ENCODE data around the gene NEO1. TPM values are rescaled to one million over a fixed set of nuclear protein-coding genes. Genes with fewer than 3 reads are reported as not detected.

NEO1 gene
- total and polyA plus RNA-seq, 4 donors = 1.6 to 9.9 (median 5.8) TPM

DNA sequence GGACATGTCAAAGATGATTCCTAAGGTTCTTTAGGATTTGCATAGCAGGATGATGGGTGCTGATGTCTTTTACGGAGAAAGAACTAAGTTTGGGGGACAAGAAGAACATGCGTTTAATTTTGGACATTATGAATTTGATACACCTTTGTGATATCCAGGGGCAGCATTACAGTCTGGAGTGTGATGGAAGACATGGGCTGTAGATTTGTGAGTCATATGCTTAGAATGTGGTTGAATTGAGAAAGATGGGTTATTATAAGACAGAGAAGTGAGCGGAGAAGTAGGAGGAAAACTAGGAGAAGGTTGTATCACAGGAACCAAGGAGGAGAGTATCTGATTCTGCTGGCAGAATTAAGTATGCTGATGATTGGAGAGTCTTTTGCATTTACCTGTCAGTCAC lies 20.6 kb downstream of the NEO1 start:
- no peak for TF ChIP-seq REST (IDR thresholded peaks at IDR 0.05)
- no peak for TF ChIP-seq HNF4G (IDR thresholded peaks at IDR 0.05)
- no peak for TF ChIP-seq RXRA (IDR thresholded peaks at IDR 0.05)
- no peak for TF ChIP-seq RAD21 (IDR thresholded peaks at IDR 0.05)
- no peak for TF ChIP-seq GABPA (IDR thresholded peaks at IDR 0.05 in 1 of 2, conservative IDR thresholded peaks at IDR 0.05 in 1 of 2)
- TF ChIP-seq, protein P1, sequence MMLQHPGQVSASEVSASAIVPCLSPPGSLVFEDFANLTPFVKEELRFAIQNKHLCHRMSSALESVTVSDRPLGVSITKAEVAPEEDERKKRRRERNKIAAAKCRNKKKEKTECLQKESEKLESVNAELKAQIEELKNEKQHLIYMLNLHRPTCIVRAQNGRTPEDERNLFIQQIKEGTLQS (IDR thresholded peaks at IDR 0.05) = no peak
- TF ChIP-seq TAF1 (conservative IDR thresholded peaks at IDR 0.05) = no peak
- no peak for TF ChIP-seq FOXA2 (IDR thresholded peaks at IDR 0.05)
- TF ChIP-seq NR2F2 (IDR thresholded peaks at IDR 0.05) = no peak
- no peak for TF ChIP-seq JUND (IDR thresholded peaks at IDR 0.05)
- TF ChIP-seq, protein P2, sequence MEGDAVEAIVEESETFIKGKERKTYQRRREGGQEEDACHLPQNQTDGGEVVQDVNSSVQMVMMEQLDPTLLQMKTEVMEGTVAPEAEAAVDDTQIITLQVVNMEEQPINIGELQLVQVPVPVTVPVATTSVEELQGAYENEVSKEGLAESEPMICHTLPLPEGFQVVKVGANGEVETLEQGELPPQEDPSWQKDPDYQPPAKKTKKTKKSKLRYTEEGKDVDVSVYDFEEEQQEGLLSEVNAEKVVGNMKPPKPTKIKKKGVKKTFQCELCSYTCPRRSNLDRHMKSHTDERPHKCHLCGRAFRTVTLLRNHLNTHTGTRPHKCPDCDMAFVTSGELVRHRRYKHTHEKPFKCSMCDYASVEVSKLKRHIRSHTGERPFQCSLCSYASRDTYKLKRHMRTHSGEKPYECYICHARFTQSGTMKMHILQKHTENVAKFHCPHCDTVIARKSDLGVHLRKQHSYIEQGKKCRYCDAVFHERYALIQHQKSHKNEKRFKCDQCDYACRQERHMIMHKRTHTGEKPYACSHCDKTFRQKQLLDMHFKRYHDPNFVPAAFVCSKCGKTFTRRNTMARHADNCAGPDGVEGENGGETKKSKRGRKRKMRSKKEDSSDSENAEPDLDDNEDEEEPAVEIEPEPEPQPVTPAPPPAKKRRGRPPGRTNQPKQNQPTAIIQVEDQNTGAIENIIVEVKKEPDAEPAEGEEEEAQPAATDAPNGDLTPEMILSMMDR (IDR thresholded peaks at IDR 0.05; ENCODE audit: low read depth, low read length, missing input control) = no peak
- no peak for TF ChIP-seq YY1 (IDR thresholded peaks at IDR 0.05)
- TF ChIP-seq SP1 (IDR thresholded peaks at IDR 0.05) = no peak
- no peak for TF ChIP-seq MAX (IDR thresholded peaks at IDR 0.05)
- TF ChIP-seq, protein P3, sequence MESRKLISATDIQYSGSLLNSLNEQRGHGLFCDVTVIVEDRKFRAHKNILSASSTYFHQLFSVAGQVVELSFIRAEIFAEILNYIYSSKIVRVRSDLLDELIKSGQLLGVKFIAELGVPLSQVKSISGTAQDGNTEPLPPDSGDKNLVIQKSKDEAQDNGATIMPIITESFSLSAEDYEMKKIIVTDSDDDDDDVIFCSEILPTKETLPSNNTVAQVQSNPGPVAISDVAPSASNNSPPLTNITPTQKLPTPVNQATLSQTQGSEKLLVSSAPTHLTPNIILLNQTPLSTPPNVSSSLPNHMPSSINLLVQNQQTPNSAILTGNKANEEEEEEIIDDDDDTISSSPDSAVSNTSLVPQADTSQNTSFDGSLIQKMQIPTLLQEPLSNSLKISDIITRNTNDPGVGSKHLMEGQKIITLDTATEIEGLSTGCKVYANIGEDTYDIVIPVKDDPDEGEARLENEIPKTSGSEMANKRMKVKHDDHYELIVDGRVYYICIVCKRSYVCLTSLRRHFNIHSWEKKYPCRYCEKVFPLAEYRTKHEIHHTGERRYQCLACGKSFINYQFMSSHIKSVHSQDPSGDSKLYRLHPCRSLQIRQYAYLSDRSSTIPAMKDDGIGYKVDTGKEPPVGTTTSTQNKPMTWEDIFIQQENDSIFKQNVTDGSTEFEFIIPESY (IDR thresholded peaks at IDR 0.05) = no peak
- no peak for TF ChIP-seq EGR1 (IDR thresholded peaks at IDR 0.05; ENCODE audit: low read depth in 2 of 2)
- TF ChIP-seq FOXA1 (IDR thresholded peaks at IDR 0.05) = no peak
- TF ChIP-seq HNF4A (conservative IDR thresholded peaks at IDR 0.05) = no peak
- Histone ChIP-seq H3K4me3 (ENCODE audit: low read depth in 1 of 3, low read length in 3 of 3) (no peak overlapping the region), H3K27ac (ENCODE audit: low read depth in 1 of 2, low read length in 2 of 2) (no peak overlapping the region), H3K4me1 (ENCODE audit: control insufficient read depth in 4 of 4, insufficient read depth in 4 of 4, low read length in 3 of 4) (peaks cover 0 to 2% (median 0%) of the 10 kb centered on the region in 4 donors), H3K9me3 (ENCODE audit: control insufficient read depth in 4 of 4, low read length in 3 of 4) (no peaks in the 10 kb centered on the region), H3K27me3 (ENCODE audit: control insufficient read depth in 4 of 4, insufficient read depth in 4 of 4, low read length in 3 of 4) (no peaks in the 10 kb centered on the region), H3K9ac (ENCODE audit: low read depth in 1 of 2, low read length in 2 of 2) (no peak overlapping the region), H3K36me3 (ENCODE audit: control insufficient read depth in 4 of 4, insufficient read depth in 3 of 4, low read depth in 1 of 4, low read length in 3 of 4) (no peaks in the 10 kb centered on the region)
- WGBS = 98% methylated on average over 3 of the region's 3 CpGs
- no peak for DNase-seq (ENCODE audit: low spot score)
